Prostate gland (tissue), 2 donors: ENCODE results near the gene CIPC. TPM values are rescaled to one million over a fixed set of nuclear protein-coding genes. Genes with fewer than 3 reads are reported as not detected.

Experiments
- DNase-seq: peaks from one replicate; pipeline ENCODE4 v3.0.0-alpha.2; 2019; ENCODE audit warnings: low spot score
- H3K27ac ChIP-seq, 2 donors: fragments of 200-600 bp; sonication (generic); 2 replicates each; pipeline ENCODE4 v1.5.1; 2017 to 2019
- H3K27me3 ChIP-seq: fragments of 200-600 bp; sonication (generic); replicated peaks from 2 replicates; pipeline ENCODE4 v1.5.1; 2019; ENCODE audit not compliant: insufficient read depth
- H3K36me3 ChIP-seq, 2 donors: fragments of 200-600 bp; sonication (generic); 1 replicate in 1 of 2; 2 replicates in 1 of 2; pipeline versions ENCODE4 v1.5.1 to v1.8.1; 2017 to 2019
- H3K4me1 ChIP-seq: fragments of 200-600 bp; sonication (generic); replicated peaks from 2 replicates; pipeline ENCODE4 v1.5.1; 2019
- H3K4me3 ChIP-seq, 2 donors: fragments of 200-600 bp; sonication (generic); 2 replicates each; pipeline ENCODE4 v1.5.1; 2017 to 2019
- H3K9me3 ChIP-seq: fragments of 200-600 bp; sonication (generic); 2 replicates; pipeline ENCODE4 v1.5.1; 2017
- POLR2A ChIP-seq: fragments of 450-650 bp; IDR thresholded peaks from one replicate; pipeline ENCODE4 v1.6.1; 2016; ENCODE audit warnings: antibody characterized with exemption, mild to moderate bottlenecking
- POLR2AphosphoS5 ChIP-seq: sonication (generic); formaldehyde crosslinking; IDR thresholded peaks from one replicate; pipeline ENCODE4 v1.6.1; 2017; ENCODE audit warnings: antibody characterized with exemption
- WGBS: methylation state at CpG from one replicate; pipeline ENCODE4 v1.1.5; 2018; 5-methylcytosine and 5-hydroxymethylcytosine counted together
- intact Hi-C: fragments of 100-400 bp; cut with DNase I; formaldehyde crosslinking; loops from one replicate; pipeline ENCODE4 v1.14.2; 2022
- total RNA-seq, 2 donors: library from RNA; depleted of rRNA; stranded (reverse); fragments of >200 nt; gene quantifications; one replicate each; pipeline ENCODE4 v1.1.0, GENCODE V29; 2016
- TF ChIP-seq, protein P1 (sequence below), 4 experiments: fragments of 200-600 bp in 2 of 4; fragments of 450-650 bp in 2 of 4; sonication (generic) in 2 of 4; IDR thresholded peaks; 1 replicate in 3 of 4; 2 replicates in 1 of 4; pipeline ENCODE4 v1.5.1; 2016 to 2019; ENCODE audit warnings: antibody characterized with exemption in 4 of 4, mild to moderate bottlenecking in 2 of 4, moderate library complexity in 2 of 4

Gene CIPC
- total RNA-seq, 2 donors from 2014 or later: 45.1 to 63.3 TPM

DNA sequence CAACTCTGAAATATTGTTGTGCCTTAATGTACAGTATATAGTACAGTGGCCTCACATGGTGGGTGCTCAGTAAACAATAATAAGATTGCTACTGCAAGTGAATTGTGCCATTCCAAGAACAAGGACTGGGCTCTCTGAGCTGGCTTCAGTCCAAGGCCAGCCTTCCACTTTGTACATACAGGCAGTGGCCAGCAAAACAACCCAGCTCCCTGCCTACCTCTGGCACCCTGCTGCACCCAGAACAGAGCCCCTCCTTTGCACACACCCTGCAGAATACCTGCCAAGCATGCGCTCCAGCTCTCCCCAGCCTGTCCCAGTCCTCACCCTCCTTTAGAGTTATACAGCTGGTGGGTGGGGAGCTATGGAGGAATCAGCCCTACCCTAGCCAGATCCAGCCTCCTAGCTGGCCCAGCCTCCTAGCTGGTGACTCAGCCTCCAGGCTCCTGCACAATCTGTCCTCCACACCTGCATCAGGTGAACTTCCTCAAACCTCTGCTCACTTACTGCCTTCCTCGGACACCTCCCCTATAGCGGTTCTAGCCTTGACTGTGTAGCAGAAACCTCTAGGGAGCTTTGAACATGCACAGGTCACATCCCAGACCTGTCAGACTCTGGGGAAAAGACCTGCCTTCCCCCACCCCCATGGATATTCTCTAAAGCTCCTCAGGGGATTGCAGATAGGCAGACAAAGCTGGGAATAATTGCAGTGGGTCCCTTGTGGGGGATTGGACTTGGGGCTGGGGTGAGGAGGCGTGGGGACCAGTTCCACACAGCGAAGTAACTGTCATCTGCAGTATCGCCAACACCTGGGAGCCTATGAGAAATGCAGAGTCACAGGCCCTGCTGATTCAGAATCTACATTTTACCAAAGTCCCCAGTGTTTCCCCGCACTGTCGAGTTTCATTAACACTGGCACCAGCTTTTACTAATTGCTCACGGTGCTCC, 25.6 kb downstream of the CIPC start:
- no peak overlapping the region for H3K4me3 ChIP-seq
- H3K27ac ChIP-seq: peak overlapping the region; percentile 63 to 64

DNA sequence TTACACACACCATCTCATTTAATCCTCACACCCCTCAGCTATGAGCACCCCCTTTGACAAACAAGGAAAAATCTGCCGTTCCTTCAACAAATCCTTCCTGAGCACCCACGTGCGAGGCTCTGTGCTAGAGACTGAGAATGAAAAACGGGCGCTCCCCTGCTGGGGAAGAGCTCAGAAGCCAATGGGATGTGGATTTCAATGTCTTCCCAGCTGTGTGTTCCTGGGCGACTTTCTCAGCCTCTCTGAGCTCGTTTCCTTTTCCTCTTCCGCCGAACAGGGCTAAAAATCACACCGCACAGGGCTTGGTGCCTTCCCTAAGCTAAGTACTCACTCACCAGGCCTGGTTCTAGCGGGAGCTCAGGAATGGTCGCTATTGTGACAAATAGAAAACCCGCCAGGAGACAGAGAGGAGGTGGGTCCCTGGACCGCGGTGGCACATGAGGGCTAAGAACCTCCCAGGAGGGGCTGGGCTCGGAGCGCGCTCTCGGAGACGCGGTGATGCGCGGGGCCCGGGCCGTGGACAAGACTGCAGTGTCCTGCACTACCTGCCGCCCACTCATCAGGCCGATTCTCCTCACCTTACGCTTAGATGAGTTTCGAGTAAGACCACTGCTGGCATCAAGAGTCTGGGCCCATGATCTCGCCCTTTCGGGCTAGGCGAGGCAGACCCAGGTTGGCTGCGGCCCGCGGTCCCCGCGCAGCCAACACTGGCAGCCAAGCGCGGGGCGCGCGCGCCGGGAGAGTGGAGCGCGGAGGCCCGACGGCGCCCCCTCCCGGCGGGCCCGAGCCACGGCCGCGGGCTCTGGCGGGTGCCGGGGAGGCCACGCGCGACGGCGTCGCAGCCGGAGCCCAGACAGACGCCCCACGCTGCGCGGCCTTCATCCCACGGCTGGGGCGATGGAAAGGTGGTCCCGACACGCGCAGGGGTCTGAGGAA, 26.6 kb downstream of the CIPC start:
- Histone ChIP-seq H3K27ac (peak overlapping the region; percentile 63 to 64), H3K4me1 (peaks cover 6% of the 10 kb centered on the region), H3K36me3 (no peaks in the 10 kb centered on the region), H3K27me3 (no peaks in the 10 kb centered on the region), H3K4me3 (peak overlapping the region; percentile 29 to 41), H3K9me3 (no peaks in the 10 kb centered on the region)
- peak; percentile 37 for DNase-seq
- intact Hi-C loops: no loop called here
- TF ChIP-seq, protein P1, sequence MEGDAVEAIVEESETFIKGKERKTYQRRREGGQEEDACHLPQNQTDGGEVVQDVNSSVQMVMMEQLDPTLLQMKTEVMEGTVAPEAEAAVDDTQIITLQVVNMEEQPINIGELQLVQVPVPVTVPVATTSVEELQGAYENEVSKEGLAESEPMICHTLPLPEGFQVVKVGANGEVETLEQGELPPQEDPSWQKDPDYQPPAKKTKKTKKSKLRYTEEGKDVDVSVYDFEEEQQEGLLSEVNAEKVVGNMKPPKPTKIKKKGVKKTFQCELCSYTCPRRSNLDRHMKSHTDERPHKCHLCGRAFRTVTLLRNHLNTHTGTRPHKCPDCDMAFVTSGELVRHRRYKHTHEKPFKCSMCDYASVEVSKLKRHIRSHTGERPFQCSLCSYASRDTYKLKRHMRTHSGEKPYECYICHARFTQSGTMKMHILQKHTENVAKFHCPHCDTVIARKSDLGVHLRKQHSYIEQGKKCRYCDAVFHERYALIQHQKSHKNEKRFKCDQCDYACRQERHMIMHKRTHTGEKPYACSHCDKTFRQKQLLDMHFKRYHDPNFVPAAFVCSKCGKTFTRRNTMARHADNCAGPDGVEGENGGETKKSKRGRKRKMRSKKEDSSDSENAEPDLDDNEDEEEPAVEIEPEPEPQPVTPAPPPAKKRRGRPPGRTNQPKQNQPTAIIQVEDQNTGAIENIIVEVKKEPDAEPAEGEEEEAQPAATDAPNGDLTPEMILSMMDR (IDR thresholded peaks at IDR 0.05): peak; percentile 58 to 93 (median 76)
- TF ChIP-seq POLR2AphosphoS5: peak; percentile 16
- TF ChIP-seq POLR2A: no peak
- WGBS: 9% methylated on average over 68 of the region's 73 CpGs

More for the DNA sequence above, 25.6 kb downstream of the CIPC start:
- WGBS: 72% methylated on average over 9 of the region's 9 CpGs
- TF ChIP-seq POLR2A (peak; percentile 22), POLR2AphosphoS5 (peak; percentile 94)
- TF ChIP-seq, protein P1 (IDR thresholded peaks at IDR 0.05): no peak
- intact Hi-C loops: no loop called here
- H3K4me1 ChIP-seq: peaks cover 6% of the 10 kb centered on the region
- peak; percentile 94 for DNase-seq
- H3K27me3 ChIP-seq: no peaks in the 10 kb centered on the region
- H3K36me3 ChIP-seq: no peaks in the 10 kb centered on the region
- no peaks in the 10 kb centered on the region for H3K9me3 ChIP-seq

DNA sequence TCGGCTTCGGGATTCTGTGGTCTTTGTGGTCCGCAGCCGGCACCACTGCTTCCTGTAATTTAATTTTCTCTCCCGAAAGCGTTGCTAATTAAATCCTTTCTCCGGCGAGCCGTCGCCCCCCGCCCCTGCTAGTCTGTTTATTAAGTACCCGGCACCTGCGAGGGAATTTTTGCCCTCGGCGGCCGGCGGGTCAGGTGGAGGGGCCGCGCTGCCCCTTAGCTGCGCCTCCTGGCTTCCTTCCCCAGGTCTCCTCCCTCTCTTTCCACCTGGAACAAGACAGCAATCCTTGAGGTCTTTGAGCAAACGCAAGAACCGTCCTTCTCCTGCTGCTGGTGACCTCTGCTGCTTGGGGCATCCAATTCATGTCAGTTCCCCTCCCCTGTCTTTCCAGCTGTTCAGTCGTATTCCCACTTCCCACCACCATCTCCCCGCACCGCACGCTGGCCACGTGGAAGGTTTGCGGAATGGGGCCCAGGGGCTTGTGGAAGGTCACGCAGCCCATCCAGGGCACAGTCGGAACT, 27.3 kb downstream of the CIPC start:
- H3K27me3 ChIP-seq: no peaks in the 10 kb centered on the region
- H3K4me3 ChIP-seq: peak overlapping the region; percentile 29 to 41
- no peak for DNase-seq
- peaks cover 6% of the 10 kb centered on the region for H3K4me1 ChIP-seq
- no peak overlapping the region for H3K27ac ChIP-seq
- WGBS: 26% methylated on average over 30 of the region's 30 CpGs
- H3K9me3 ChIP-seq: no peaks in the 10 kb centered on the region
- no peaks in the 10 kb centered on the region for H3K36me3 ChIP-seq
- intact Hi-C loops: no loop called here
- TF ChIP-seq, protein P1 (IDR thresholded peaks at IDR 0.05): peak in 1 of 4 experiments; percentile 6
- no peak for TF ChIP-seq POLR2A

- intact Hi-C loops: no loop called here
- TF ChIP-seq, protein P1 (IDR thresholded peaks at IDR 0.05): no peak
- no peak for TF ChIP-seq POLR2A
- no peak for TF ChIP-seq POLR2AphosphoS5
- Histone ChIP-seq H3K27me3 (no peaks in the 10 kb centered on the region), H3K9me3 (no peaks in the 10 kb centered on the region), H3K27ac (no peak overlapping the region), H3K4me3 (no peak overlapping the region), H3K4me1 (peaks cover 6% of the 10 kb centered on the region), H3K36me3 (no peaks in the 10 kb centered on the region)
- no peak for DNase-seq
- WGBS: over 99% methylated on average over 8 of the region's 8 CpGs
Measured at GRCh38 chr14:77125823-77126325, 27.8 kb downstream of the CIPC start.
